ENCODE data around the gene LEMD2.
A peak's percentile ranks its signal among the peaks of the same experiment; 100 is the strongest.

LEMD2 gene

DNA sequence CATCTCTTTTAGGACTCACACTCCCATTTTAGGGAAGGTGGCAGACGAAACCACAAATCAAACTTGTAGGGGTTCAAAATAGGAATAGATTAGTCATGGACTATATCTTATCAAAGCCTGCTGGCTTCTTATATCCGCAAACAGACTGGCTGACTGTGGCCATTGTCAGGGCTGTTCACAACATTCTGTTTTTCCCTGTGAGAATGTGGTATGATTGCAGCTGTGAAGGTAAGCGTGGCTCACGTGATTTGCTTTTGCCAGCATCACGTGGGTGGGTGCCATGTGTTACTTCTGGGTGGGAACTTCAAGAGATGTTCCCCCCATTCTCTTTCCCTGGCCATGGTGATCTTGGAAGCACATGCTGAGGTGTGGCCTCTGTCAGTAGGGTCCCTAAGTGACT, 48.1 kb downstream of the LEMD2 start:
- Histone ChIP-seq H3K4me1 (ENCODE audit: control insufficient read depth, insufficient read depth, low read length) (peaks cover 16% of the 10 kb centered on the region), H3K9me3 (ENCODE audit: control insufficient read depth, insufficient read depth, low read depth, low read length) (no peaks in the 10 kb centered on the region), H3K4me3 (ENCODE audit: low read depth, low read length) (no peak overlapping the region), H3K27ac (ENCODE audit: extremely low read depth, low read depth, low read length) (no peak overlapping the region), H3K36me3 (ENCODE audit: control insufficient read depth in 2 of 2, insufficient read depth in 1 of 2, low read length in 2 of 2) (no peaks in the 10 kb centered on the region)
- CTCF ChIA-PET: interaction anchor here (2.4 to 5.3 kb wide), 2 partner anchors 31 to 287 kb away, joined by 8 to 26 read pairs; no protein-coding TSS in a partner anchor
- TF ChIP-seq ZNF785 (tag by site-specific recombination; IDR thresholded peaks at IDR 0.05): no peak
- no peak for TF ChIP-seq ZNF157 (tag by site-specific recombination; IDR thresholded peaks at IDR 0.05)
- TF ChIP-seq ZSCAN30 (tag by site-specific recombination; IDR thresholded peaks at IDR 0.05): no peak
- TF ChIP-seq, protein P1, sequence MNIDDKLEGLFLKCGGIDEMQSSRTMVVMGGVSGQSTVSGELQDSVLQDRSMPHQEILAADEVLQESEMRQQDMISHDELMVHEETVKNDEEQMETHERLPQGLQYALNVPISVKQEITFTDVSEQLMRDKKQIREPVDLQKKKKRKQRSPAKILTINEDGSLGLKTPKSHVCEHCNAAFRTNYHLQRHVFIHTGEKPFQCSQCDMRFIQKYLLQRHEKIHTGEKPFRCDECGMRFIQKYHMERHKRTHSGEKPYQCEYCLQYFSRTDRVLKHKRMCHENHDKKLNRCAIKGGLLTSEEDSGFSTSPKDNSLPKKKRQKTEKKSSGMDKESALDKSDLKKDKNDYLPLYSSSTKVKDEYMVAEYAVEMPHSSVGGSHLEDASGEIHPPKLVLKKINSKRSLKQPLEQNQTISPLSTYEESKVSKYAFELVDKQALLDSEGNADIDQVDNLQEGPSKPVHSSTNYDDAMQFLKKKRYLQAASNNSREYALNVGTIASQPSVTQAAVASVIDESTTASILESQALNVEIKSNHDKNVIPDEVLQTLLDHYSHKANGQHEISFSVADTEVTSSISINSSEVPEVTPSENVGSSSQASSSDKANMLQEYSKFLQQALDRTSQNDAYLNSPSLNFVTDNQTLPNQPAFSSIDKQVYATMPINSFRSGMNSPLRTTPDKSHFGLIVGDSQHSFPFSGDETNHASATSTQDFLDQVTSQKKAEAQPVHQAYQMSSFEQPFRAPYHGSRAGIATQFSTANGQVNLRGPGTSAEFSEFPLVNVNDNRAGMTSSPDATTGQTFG (tag by site-specific recombination; IDR thresholded peaks at IDR 0.05; ENCODE audit: borderline replicate concordance): no peak
- TF ChIP-seq, protein P2, sequence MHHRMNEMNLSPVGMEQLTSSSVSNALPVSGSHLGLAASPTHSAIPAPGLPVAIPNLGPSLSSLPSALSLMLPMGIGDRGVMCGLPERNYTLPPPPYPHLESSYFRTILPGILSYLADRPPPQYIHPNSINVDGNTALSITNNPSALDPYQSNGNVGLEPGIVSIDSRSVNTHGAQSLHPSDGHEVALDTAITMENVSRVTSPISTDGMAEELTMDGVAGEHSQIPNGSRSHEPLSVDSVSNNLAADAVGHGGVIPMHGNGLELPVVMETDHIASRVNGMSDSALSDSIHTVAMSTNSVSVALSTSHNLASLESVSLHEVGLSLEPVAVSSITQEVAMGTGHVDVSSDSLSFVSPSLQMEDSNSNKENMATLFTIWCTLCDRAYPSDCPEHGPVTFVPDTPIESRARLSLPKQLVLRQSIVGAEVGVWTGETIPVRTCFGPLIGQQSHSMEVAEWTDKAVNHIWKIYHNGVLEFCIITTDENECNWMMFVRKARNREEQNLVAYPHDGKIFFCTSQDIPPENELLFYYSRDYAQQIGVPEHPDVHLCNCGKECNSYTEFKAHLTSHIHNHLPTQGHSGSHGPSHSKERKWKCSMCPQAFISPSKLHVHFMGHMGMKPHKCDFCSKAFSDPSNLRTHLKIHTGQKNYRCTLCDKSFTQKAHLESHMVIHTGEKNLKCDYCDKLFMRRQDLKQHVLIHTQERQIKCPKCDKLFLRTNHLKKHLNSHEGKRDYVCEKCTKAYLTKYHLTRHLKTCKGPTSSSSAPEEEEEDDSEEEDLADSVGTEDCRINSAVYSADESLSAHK (tag by site-specific recombination; IDR thresholded peaks at IDR 0.05): no peak
- no peak for TF ChIP-seq HOXC10 (CRISPR knock-in tag; IDR thresholded peaks at IDR 0.05)
- no peak for TF ChIP-seq ZFP3 (tag by site-specific recombination; IDR thresholded peaks at IDR 0.05; ENCODE audit: low read depth)
- no peak for TF ChIP-seq ZNF19 (tag by site-specific recombination; IDR thresholded peaks at IDR 0.05; ENCODE audit: low read depth)
- TF ChIP-seq ZNF366 (tag by site-specific recombination; conservative IDR thresholded peaks at IDR 0.05): no peak
- no peak for TF ChIP-seq ZNF560 (tag by site-specific recombination; IDR thresholded peaks at IDR 0.05; ENCODE audit: borderline replicate concordance)
- no peak for TF ChIP-seq ZSCAN23 (tag by site-specific recombination; IDR thresholded peaks at IDR 0.05)
- TF ChIP-seq EGR2 (tag by site-specific recombination; IDR thresholded peaks at IDR 0.05; ENCODE audit: low read depth): no peak
- no peak for TF ChIP-seq ZNF514 (tag by site-specific recombination; IDR thresholded peaks at IDR 0.05)
- no peak for TF ChIP-seq ZNF391 (tag by site-specific recombination; IDR thresholded peaks at IDR 0.05; ENCODE audit: borderline replicate concordance, low read depth)
- POLR2A ChIA-PET: interaction anchor here (0.7 kb wide), 1 partner anchor 293 kb away, joined by 3 read pairs; no protein-coding TSS in a partner anchor

DNA sequence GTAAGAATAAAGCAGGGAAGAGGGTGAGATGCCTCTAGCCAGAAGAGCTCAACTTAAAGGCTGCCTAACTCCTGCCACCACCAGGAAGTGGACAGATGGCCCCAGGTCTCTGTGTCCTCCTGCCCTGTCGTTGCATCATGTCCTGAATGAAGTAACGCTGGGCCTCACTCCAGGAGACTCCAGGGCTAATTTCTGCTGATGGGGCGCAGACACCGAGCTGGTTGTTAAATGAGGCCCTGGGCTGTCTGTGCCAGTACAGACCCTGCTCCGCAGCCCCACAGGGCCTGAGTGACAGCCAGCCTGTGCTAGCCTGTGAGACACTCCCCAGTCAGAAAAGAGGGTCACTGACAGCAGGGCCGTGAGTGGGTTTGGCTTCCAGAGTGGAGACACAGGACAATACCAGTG, 48.7 kb downstream of the LEMD2 start:
- ChIA-PET CTCF (interaction anchor here (0.7 to 2.4 kb wide), 4 partner anchors 16 to 288 kb away, joined by 3 to 8 read pairs (median 4); no protein-coding TSS in a partner anchor), POLR2A (interaction anchor here (0.6 kb wide), 1 partner anchor 107 kb away, joined by 3 read pairs; no protein-coding TSS in a partner anchor)
- TF ChIP-seq ZNF433 (tag by site-specific recombination; IDR thresholded peaks at IDR 0.05; ENCODE audit: low read depth): no peak
- no peak for TF ChIP-seq ZNF274 (IDR thresholded peaks at IDR 0.05; ENCODE audit: low read length)
- no peak for TF ChIP-seq ZNF274 (tag by site-specific recombination; IDR thresholded peaks at IDR 0.05; ENCODE audit: borderline replicate concordance)
- TF ChIP-seq ZNF600 (tag by site-specific recombination; IDR thresholded peaks at IDR 0.05): no peak
- TF ChIP-seq ZIC2 (tag by site-specific recombination; IDR thresholded peaks at IDR 0.05): peak; percentile 24; the same call in 1 of the 2 replicates
- TF ChIP-seq HOXD13 (CRISPR knock-in tag; IDR thresholded peaks at IDR 0.05; ENCODE audit: borderline replicate concordance): 0 out of 2 replicates have a peak, but pooled peaks have one; percentile 30
- no peak overlapping the region for H3K27ac ChIP-seq (ENCODE audit: extremely low read depth, low read depth, low read length)
- no peaks in the 10 kb centered on the region for H3K9me3 ChIP-seq (ENCODE audit: control insufficient read depth, insufficient read depth, low read depth, low read length)
- peaks cover 12% of the 10 kb centered on the region for H3K4me1 ChIP-seq (ENCODE audit: control insufficient read depth, insufficient read depth, low read length)
- H3K36me3 ChIP-seq (ENCODE audit: control insufficient read depth in 2 of 2, insufficient read depth in 1 of 2, low read length in 2 of 2): no peaks in the 10 kb centered on the region
- no peak overlapping the region for H3K4me3 ChIP-seq (ENCODE audit: low read depth, low read length)

Data from HEK293 (cell line).